H4 (cell line): ENCODE data around the gene RAB6C. TPM values are rescaled to one million over a fixed set of nuclear protein-coding genes. Genes with fewer than 3 reads are reported as not detected.
"Not testable (repeated sequence)": the region's sequence is repeated elsewhere in the genome, so short reads cannot be mapped to it uniquely, and the experiment has no call there.

Experiments used
- DNase-seq: peaks from one replicate; pipeline ENCODE4 v3.0.0-alpha.2; 2015; ENCODE audit warnings: low spot score
- total RNA-seq: library from RNA; depleted of rRNA; stranded (reverse); fragments of >200 nt; shearing (Covaris generic); gene quantifications from 2 replicates; pipeline ENCODE4 v1.2.3, GENCODE V29; 2014; rRNA removed

Gene RAB6C
- total RNA-seq, 1 experiment from 2014 or later, result not detected

- not testable (repeated sequence) for DNase-seq
Observed at GRCh38 chr2:129993151-129993550, 13.7 kb downstream of the RAB6C start.

- DNase-seq, result not testable (repeated sequence)
Observed at GRCh38 chr2:129996657-129997237, 17.3 kb downstream of the RAB6C start.

- DNase-seq, result not testable (repeated sequence)
Observed at GRCh38 chr2:129998771-129999170, 19.3 kb downstream of the RAB6C start.

GRCh38 chr2:130005862-130006261, 26.4 kb downstream of the RAB6C start:
- not testable (repeated sequence) for DNase-seq

GRCh38 chr2:130016701-130017100, 37.2 kb downstream of the RAB6C start:
- not testable (repeated sequence) for DNase-seq

GRCh38 chr2:130019402-130019801, 39.9 kb downstream of the RAB6C start:
- DNase-seq, result no peak

GRCh38 chr2:130020069-130020468, 40.6 kb downstream of the RAB6C start:
- DNase-seq, result not testable (repeated sequence)

- DNase-seq, result not testable (repeated sequence)
Observed at GRCh38 chr2:130025931-130026330, 46.5 kb downstream of the RAB6C start.

Other genes starting within 250 kb of the RAB6C start
- 1.9 and 2.1 TPM in 2 replicates for gene POTEF, start 149.6 kb downstream of the RAB6C start, total RNA-seq
- 13.7 and 49.5 TPM in 2 replicates for gene CCDC74B, start 165.4 kb downstream of the RAB6C start, total RNA-seq
- 17.8 and 20.6 TPM in 2 replicates for gene SMPD4, start 201.9 kb downstream of the RAB6C start, total RNA-seq
- 92.1 and 193 TPM in 2 replicates for gene MZT2B, start 202.6 kb downstream of the RAB6C start, total RNA-seq
- 0.10 TPM in 1 of 2 replicates, not detected in the other for gene TUBA3E, start 218.8 kb downstream of the RAB6C start, total RNA-seq